IMR-90 (cell line): ENCODE data around the gene BEAN1. TPM values are rescaled to one million over a fixed set of nuclear protein-coding genes. Genes with fewer than 3 reads are reported as not detected.

Source experiments
- ATAC-seq: fragments of 200-7000 bp; cut with Tn5 transposase; 2 replicates; pipeline ENCODE4 v1.9.1; 2020; ENCODE audit warnings: low read depth, mild to moderate bottlenecking, moderate library complexity
- BruUV-seq: library from RNA; stranded (reverse); fragments of 400-500 nt; replicated peaks from 2 replicates; lab custom pipeline; 2021; lab: Mats Ljungman, UMichigan
- CTCF ChIA-PET: fragments of 300-600 bp; formaldehyde crosslinking; extraction: SDS; loops from one replicate; lab custom pipeline; 2021; ENCODE audit warnings: antibody characterized with exemption; lab: Yijun Ruan, JAX
- POLR2A ChIA-PET: fragments of 300-600 bp; sonication (Branson Sonifier 250); formaldehyde crosslinking; loops from one replicate; lab custom pipeline; 2022; ENCODE audit warnings: antibody characterized with exemption; ENCODE audit not compliant: unreplicated experiment; lab: Charles Lee
- DNase-seq: peaks from one replicate; pipeline ENCODE4 v3.0.0; 2013
- H2AFZ ChIP-seq: replicated peaks from 2 replicates; pipeline ENCODE3; 2013; ENCODE audit warnings: low read length, mild to moderate bottlenecking; ENCODE audit not compliant: poor library complexity
- H2AK5ac ChIP-seq: 2 replicates; pipeline ENCODE4 v1.6.1; 2013; ENCODE audit warnings: low read depth, low read length, inconsistent platforms
- H2AK9ac ChIP-seq: replicated peaks from 2 replicates; pipeline ENCODE3; 2013; ENCODE audit warnings: mild to moderate bottlenecking, low read depth, low read length, moderate library complexity; ENCODE audit not compliant: poor library complexity
- H2BK120ac ChIP-seq: 2 replicates; pipeline ENCODE4 v1.6.1; 2013; ENCODE audit warnings: low read depth, low read length, inconsistent platforms
- H2BK15ac ChIP-seq: 3 replicates; pipeline ENCODE4 v1.6.1; 2013; ENCODE audit warnings: low read depth, low read length, inconsistent platforms
- H2BK20ac ChIP-seq: 2 replicates; pipeline ENCODE4 v1.6.1; 2013; ENCODE audit warnings: low read depth, mild to moderate bottlenecking, inconsistent platforms, low read length, moderate library complexity
- H2BK5ac ChIP-seq: 2 replicates; pipeline ENCODE4 v1.6.1; 2013; ENCODE audit warnings: mild to moderate bottlenecking, low read depth, low read length, inconsistent platforms; ENCODE audit not compliant: poor library complexity, severe bottlenecking
- H3K14ac ChIP-seq: replicated peaks from 2 replicates; pipeline ENCODE4 v1.6.1; 2013; ENCODE audit warnings: low read depth, low read length, inconsistent platforms
- H3K18ac ChIP-seq: 2 replicates; pipeline ENCODE4 v1.6.1; 2013; ENCODE audit warnings: low read depth, low read length, control low read depth
- H3K23ac ChIP-seq: 2 replicates; pipeline ENCODE4 v1.6.1; 2013; ENCODE audit warnings: low read depth, low read length, inconsistent platforms
- H3K27ac ChIP-seq: 2 replicates; pipeline ENCODE4 v1.5.1; 2013; ENCODE audit warnings: mild to moderate bottlenecking, control low read depth, low read length; ENCODE audit not compliant: insufficient read depth
- H3K27me3 ChIP-seq: 2 replicates; pipeline ENCODE4 v1.6.1; 2013; ENCODE audit warnings: low read length; ENCODE audit not compliant: control insufficient read depth, insufficient read depth
- H3K36me3 ChIP-seq: 2 replicates; pipeline ENCODE4 v1.6.1; 2013; ENCODE audit warnings: low read length, mixed read lengths; ENCODE audit not compliant: control insufficient read depth, insufficient read depth
- H3K4ac ChIP-seq: 2 replicates; pipeline ENCODE4 v1.6.1; 2013; ENCODE audit warnings: low read depth, low read length, inconsistent platforms
- H3K4me1 ChIP-seq: 2 replicates; pipeline ENCODE4 v1.6.1; 2013; ENCODE audit warnings: low read length, mixed read lengths; ENCODE audit not compliant: control insufficient read depth, insufficient read depth
- H3K4me2 ChIP-seq: 2 replicates; pipeline ENCODE4 v1.6.1; 2013; ENCODE audit warnings: low read depth, mild to moderate bottlenecking, control low read depth, low read length, moderate library complexity
- H3K4me3 ChIP-seq: 2 replicates; pipeline ENCODE4 v1.5.1; 2013; ENCODE audit warnings: low read depth, mild to moderate bottlenecking, control low read depth, low read length, moderate library complexity; ENCODE audit not compliant: insufficient read depth
- H3K56ac ChIP-seq: 2 replicates; pipeline ENCODE4 v1.6.1; 2013; ENCODE audit warnings: low read length, inconsistent platforms; ENCODE audit not compliant: insufficient read depth; ENCODE audit errors: extremely low read depth
- H3K79me1 ChIP-seq, 2 experiments: 2 replicates each; pipeline ENCODE4 v1.6.1; 2013; ENCODE audit warnings: low read length in 2 of 2, inconsistent platforms in 1 of 2, low read depth in 1 of 2
- H3K9ac ChIP-seq: 2 replicates; pipeline ENCODE4 v1.6.1; 2013; ENCODE audit warnings: low read depth, low read length, control low read depth
- H3K9me1 ChIP-seq: 2 replicates; pipeline ENCODE4 v1.6.1; 2013; ENCODE audit warnings: low read length, inconsistent platforms; ENCODE audit not compliant: insufficient read depth
- H3K9me3 ChIP-seq: 2 replicates; pipeline ENCODE4 v1.6.1; 2013; ENCODE audit warnings: low read length; ENCODE audit not compliant: control insufficient read depth, insufficient read depth
- H4K20me1 ChIP-seq: 2 replicates; pipeline ENCODE4 v1.6.1; 2013; ENCODE audit warnings: low read length, inconsistent platforms; ENCODE audit not compliant: insufficient read depth
- H4K5ac ChIP-seq: 2 replicates; pipeline ENCODE4 v1.6.1; 2013; ENCODE audit warnings: mild to moderate bottlenecking, low read depth, low read length, control low read depth
- H4K8ac ChIP-seq, 2 experiments: 2 replicates each; pipeline ENCODE4 v1.6.1; 2013; ENCODE audit warnings: low read depth in 2 of 2, low read length in 2 of 2, control low read depth in 1 of 2, inconsistent platforms in 1 of 2
- H4K91ac ChIP-seq: 2 replicates; pipeline ENCODE4 v1.6.1; 2013; ENCODE audit warnings: low read depth, low read length, inconsistent platforms; ENCODE audit not compliant: insufficient read depth
- CEBPB ChIP-seq: IDR thresholded peaks from 2 replicates; pipeline ENCODE4 v1.6.1; 2012; ENCODE audit warnings: low read depth, low read length, improper control_type of control experiment
- NFE2L2 ChIP-seq: fragments of 150-350 bp; IDR thresholded peaks from 2 replicates; pipeline ENCODE4 v1.6.1; 2016; ENCODE audit warnings: low read depth, mild to moderate bottlenecking, low read length
- RAD21 ChIP-seq: IDR thresholded peaks from 2 replicates; pipeline ENCODE4 v1.6.1; 2012; ENCODE audit warnings: low read length, improper control_type of control experiment
- WGBS, 2 experiments: methylation state at CpG; one replicate each; pipeline versions ENCODE4 v1.1.5 to v1.1.7; 2013; ENCODE audit warnings: missing lambda C conversion rate in 2 of 2; ENCODE audit not compliant: insufficient read length in 1 of 2; ENCODE audit errors: extremely low coverage in 2 of 2; 5-methylcytosine and 5-hydroxymethylcytosine counted together
- dilution Hi-C: fragments of 300-500 bp; cut with HindIII; formaldehyde crosslinking; loops from one replicate; pipeline ENCODE4 v1.14.3; 2018; ENCODE audit warnings: low sequenced_read_pairs; ENCODE audit not compliant: unreplicated experiment
- in situ Hi-C: fragments of 300-500 bp; cut with MboI; formaldehyde crosslinking; loops from 3 replicates; pipeline ENCODE4 v1.14.3; 2019; ENCODE audit warnings: low sequenced_read_pairs, inconsistent platforms, mixed read lengths
- intact Hi-C: fragments of 100-400 bp; cut with micrococcal nuclease; formaldehyde crosslinking; loops from 2 replicates; pipeline ENCODE4 v1.10.0; 2022
- polyA plus RNA-seq, 3 experiments: library from polyadenylated mRNA; depleted of rRNA; stranded (reverse); fragments of >200 nt; gene quantifications; 2 replicates each; pipeline ENCODE4 v1.2.3, GENCODE V29; 2012; ENCODE audit warnings: low replicate concordance in 1 of 3
- total RNA-seq: library from RNA; depleted of rRNA; stranded (reverse); fragments of >200 nt; gene quantifications from 2 replicates; pipeline ENCODE4 v1.2.3, GENCODE V29; 2012
- TF ChIP-seq, protein P1 (sequence below): fragments of 150-350 bp; IDR thresholded peaks from 2 replicates; pipeline ENCODE4 v1.6.1; 2016; ENCODE audit warnings: low read depth, mild to moderate bottlenecking, low read length, moderate library complexity, borderline replicate concordance
- TF ChIP-seq, protein P2 (sequence below): conservative IDR thresholded peaks from 2 replicates; pipeline ENCODE4 v1.5.1; 2012; ENCODE audit warnings: mild to moderate bottlenecking, low read depth, low read length, improper control_type of control experiment

The BEAN1 gene
- total and polyA plus RNA-seq, 2 of the 4 experiments (the other 2 are of a cell fraction), result not detected

DNA sequence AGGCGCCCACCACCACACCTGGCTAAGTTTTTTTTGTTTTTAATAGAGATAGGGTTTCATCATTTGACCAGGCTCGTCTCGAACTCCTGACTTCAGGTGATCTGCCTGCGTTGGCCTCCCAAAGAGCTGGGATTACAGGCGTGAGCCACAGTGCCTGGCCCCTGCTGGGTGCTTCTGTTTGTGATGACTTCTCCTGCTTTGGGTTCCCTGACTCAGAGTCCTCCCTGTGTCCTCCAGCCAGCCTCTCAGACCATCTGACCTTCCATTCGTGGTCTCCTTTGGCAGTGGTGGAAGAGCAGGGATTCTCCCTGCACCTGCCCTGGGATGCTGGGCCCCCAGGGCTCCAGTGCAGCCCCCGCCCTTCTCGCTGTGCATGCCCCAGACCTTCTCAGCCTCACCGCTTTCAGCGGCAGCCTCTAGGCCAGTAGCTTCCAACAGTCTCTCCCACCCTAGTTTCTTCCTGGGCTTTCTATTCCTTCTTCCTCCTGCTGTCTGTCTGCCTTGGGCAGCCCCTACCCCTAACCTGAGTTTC lies 13.2 kb downstream of the BEAN1 start:
- no peak overlapping the region for H3K56ac ChIP-seq
- no peak overlapping the region for H2AK9ac ChIP-seq
- no peak overlapping the region for H4K91ac ChIP-seq
- no peaks in the 10 kb centered on the region for H3K9me1 ChIP-seq
- DNase-seq, result no peak
- no peak overlapping the region for H2AK5ac ChIP-seq
- H4K8ac ChIP-seq, result no peak overlapping the region
- dilution Hi-C loops, result no loop called here
- no peaks in the 10 kb centered on the region for H4K20me1 ChIP-seq
- intact Hi-C loops, result no loop called here
- H3K18ac ChIP-seq, result no peak overlapping the region
- H3K9me3 ChIP-seq, result no peaks in the 10 kb centered on the region
- 90% methylated on average over 4 of the region's 10 CpGs; no CpG with 5 or more reads in 1 of the 2 experiments for WGBS, 2 experiments
- no peak overlapping the region for H3K4ac ChIP-seq
- H4K5ac ChIP-seq, result no peak overlapping the region
- no peak overlapping the region for H3K4me3 ChIP-seq
- no peaks in the 10 kb centered on the region for H3K4me1 ChIP-seq
- TF ChIP-seq NFE2L2 (no peak), CEBPB (no peak), RAD21 (no peak)
- TF ChIP-seq, protein P1, sequence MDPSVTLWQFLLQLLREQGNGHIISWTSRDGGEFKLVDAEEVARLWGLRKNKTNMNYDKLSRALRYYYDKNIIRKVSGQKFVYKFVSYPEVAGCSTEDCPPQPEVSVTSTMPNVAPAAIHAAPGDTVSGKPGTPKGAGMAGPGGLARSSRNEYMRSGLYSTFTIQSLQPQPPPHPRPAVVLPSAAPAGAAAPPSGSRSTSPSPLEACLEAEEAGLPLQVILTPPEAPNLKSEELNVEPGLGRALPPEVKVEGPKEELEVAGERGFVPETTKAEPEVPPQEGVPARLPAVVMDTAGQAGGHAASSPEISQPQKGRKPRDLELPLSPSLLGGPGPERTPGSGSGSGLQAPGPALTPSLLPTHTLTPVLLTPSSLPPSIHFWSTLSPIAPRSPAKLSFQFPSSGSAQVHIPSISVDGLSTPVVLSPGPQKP, result no peak
- TF ChIP-seq, protein P2, sequence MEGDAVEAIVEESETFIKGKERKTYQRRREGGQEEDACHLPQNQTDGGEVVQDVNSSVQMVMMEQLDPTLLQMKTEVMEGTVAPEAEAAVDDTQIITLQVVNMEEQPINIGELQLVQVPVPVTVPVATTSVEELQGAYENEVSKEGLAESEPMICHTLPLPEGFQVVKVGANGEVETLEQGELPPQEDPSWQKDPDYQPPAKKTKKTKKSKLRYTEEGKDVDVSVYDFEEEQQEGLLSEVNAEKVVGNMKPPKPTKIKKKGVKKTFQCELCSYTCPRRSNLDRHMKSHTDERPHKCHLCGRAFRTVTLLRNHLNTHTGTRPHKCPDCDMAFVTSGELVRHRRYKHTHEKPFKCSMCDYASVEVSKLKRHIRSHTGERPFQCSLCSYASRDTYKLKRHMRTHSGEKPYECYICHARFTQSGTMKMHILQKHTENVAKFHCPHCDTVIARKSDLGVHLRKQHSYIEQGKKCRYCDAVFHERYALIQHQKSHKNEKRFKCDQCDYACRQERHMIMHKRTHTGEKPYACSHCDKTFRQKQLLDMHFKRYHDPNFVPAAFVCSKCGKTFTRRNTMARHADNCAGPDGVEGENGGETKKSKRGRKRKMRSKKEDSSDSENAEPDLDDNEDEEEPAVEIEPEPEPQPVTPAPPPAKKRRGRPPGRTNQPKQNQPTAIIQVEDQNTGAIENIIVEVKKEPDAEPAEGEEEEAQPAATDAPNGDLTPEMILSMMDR, result no peak
- H2AFZ ChIP-seq, result no peak overlapping the region
- no peak overlapping the region for H3K27ac ChIP-seq
- no peak overlapping the region for H2BK20ac ChIP-seq
- in situ Hi-C loops, result no loop called here
- no peak overlapping the region for H2BK15ac ChIP-seq
- no peak for ATAC-seq
- H3K4me2 ChIP-seq, result no peak overlapping the region
- H3K79me1 ChIP-seq, result no peaks in the 10 kb centered on the region
- H3K36me3 ChIP-seq, result no peaks in the 10 kb centered on the region
- ChIA-PET POLR2A (no interaction called here), CTCF (no interaction called here)
- H3K23ac ChIP-seq, result no peak overlapping the region
- no peak overlapping the region for H3K14ac ChIP-seq
- no peak overlapping the region for H3K9ac ChIP-seq
- H3K27me3 ChIP-seq, result peaks cover 58% of the 10 kb centered on the region
- no TSS peak for BruUV-seq
- H2BK120ac ChIP-seq, result no peak overlapping the region
- H2BK5ac ChIP-seq, result no peak overlapping the region
